Ureter (tissue), 1 donor: ENCODE measurements around the gene HMGXB3. TPM values are rescaled to one million over a fixed set of nuclear protein-coding genes. Genes with fewer than 3 reads are reported as not detected.
A peak's percentile ranks its signal among the peaks of the same experiment; 100 is the strongest.

Source experiments
- DNase-seq: peaks from one replicate; pipeline ENCODE4 v3.0.0-alpha.2; 2020; ENCODE audit warnings: low spot score
- total RNA-seq: library from RNA; stranded (reverse); gene quantifications from one replicate; pipeline ENCODE4 v1.2.4, GENCODE V29; 2023
- donor health status: DM: yes; HTN: yes; CAD: no.

Gene HMGXB3, protein sequence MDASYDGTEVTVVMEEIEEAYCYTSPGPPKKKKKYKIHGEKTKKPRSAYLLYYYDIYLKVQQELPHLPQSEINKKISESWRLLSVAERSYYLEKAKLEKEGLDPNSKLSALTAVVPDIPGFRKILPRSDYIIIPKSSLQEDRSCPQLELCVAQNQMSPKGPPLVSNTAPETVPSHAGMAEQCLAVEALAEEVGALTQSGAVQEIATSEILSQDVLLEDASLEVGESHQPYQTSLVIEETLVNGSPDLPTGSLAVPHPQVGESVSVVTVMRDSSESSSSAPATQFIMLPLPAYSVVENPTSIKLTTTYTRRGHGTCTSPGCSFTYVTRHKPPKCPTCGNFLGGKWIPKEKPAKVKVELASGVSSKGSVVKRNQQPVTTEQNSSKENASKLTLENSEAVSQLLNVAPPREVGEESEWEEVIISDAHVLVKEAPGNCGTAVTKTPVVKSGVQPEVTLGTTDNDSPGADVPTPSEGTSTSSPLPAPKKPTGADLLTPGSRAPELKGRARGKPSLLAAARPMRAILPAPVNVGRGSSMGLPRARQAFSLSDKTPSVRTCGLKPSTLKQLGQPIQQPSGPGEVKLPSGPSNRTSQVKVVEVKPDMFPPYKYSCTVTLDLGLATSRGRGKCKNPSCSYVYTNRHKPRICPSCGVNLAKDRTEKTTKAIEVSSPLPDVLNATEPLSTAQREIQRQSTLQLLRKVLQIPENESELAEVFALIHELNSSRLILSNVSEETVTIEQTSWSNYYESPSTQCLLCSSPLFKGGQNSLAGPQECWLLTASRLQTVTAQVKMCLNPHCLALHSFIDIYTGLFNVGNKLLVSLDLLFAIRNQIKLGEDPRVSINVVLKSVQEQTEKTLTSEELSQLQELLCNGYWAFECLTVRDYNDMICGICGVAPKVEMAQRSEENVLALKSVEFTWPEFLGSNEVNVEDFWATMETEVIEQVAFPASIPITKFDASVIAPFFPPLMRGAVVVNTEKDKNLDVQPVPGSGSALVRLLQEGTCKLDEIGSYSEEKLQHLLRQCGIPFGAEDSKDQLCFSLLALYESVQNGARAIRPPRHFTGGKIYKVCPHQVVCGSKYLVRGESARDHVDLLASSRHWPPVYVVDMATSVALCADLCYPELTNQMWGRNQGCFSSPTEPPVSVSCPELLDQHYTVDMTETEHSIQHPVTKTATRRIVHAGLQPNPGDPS (N-terminal part only)
- 51.0 TPM for total RNA-seq

DNA sequence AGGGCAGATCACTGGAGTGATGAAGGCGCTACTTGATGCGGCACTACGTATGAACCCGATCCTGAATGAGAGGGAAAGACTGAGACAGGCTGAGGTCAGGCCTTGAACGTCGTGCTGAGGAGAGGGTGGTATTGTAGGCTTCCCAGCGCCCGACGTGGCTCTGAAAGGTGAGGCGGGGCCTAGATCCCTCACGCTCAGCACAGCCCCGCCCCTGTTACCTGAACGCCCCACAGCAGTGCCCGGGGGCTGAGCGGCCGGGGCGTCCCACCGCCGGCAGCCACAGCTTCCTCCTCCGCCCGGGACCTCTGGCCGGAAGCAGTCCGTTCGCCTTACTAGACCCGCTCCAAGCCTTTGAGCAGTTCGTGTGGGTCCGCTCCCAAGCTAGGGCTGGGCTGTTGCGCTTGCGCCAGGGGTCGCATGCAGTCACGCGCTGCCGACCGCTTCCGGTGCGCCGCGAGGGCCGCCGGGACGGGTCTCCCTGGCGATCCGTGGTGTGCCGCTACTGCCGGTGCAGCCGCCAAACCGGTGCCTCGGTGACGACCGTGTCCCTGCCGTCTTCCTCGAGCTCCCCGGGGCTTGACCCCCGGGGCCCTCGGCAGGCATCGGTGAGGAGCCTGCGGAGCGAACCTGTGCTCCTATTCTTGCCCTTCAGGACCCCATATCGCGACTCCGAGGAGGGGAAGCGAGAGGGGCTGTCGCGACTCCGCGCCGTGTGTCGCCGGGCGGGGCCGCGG lies at the start of gene HMGXB3, which contains the start of gene TIGD6:
Gene HMGXB3 (plus strand): TSS at position 484 of the 734 bp plus-strand sequence. CDS start 4,114 bp downstream, outside the sequence.
Gene TIGD6 (minus strand): TSS at position 399 of the 734 bp plus-strand sequence. CDS start 4,306 bp downstream, outside the sequence.
- peak; percentile 96 for DNase-seq

DNA sequence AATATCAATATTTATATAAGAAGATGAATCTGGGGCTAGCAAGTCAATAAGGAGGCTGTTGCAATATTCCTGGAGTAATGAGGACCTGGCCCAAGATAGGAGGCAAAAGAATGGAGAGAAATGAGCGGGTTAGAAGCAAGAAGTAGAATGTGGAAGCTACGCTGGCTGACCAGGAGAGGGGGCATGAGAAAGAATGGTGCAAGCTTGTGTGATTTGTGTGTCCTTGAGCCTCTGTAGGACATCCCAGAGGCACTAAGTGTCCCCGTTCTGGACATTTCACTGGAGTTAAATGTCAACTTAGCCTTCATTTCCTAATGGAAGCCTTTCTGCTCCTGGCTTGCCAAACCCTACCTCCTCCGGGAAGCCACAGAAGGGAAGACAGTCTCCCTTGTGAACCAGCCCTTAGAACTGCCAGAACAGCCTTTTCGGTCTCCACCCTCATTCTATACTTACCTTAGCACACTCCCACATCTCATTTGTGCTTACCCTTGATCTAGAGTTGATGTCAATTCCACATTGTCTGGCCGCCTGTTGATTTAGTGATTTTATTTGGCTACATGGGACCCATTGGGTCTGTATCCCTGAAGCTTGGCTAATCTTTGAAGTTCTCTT lies 49.3 kb upstream of the HMGXB3 start:
- no peak for DNase-seq

DNA sequence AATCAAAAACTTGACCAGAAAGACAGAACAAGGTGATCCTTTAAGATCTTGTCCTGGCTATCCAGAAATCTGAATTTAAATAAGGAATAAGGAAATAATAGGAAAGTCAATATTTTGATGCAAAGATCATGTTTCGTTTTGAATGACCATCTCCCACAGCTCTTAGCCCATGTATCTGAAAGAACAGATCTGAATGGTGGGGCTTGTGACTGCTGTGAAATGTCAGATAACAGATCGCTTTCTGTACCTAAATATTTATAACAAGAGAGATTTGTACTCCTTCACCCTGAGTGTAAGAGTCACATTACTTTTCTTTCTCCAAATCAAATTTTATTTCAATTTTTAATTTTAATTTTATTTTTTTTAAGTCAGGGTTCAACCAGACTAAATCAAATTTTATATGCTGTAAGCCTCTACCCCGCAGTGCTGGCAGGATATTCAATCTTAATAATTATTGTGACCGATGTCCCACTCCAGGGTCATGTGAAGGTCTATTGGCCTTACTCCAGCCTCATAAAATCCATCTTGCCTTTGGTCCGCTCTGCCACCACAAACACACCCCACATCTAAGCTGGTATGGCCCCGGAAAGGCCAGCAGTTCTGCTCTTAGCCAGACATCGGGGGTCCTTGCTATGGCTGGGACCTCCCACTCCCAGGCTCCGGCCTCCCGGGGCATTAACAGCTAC lies 47.0 kb upstream of the HMGXB3 start:
- no peak for DNase-seq

DNA sequence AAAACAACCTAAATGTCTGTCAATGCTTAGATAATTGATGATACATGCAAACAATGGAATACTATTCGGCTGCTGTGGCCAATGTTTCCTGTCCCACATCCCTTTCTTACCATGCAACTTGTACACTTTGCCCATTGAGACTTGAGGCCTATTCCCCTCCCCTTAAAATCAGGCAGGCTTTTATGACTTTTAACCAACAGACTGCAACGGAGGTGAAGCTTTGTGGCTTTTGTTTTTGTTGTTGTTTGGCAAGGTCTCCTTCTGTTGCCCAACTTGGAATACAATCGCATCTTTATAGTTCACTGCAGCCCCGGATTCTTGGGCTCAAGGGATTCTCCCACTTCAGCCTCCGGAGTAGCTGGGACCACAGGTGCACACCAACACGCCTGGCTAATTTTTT lies 45.7 kb upstream of the HMGXB3 start:
- DNase-seq: no peak

DNA sequence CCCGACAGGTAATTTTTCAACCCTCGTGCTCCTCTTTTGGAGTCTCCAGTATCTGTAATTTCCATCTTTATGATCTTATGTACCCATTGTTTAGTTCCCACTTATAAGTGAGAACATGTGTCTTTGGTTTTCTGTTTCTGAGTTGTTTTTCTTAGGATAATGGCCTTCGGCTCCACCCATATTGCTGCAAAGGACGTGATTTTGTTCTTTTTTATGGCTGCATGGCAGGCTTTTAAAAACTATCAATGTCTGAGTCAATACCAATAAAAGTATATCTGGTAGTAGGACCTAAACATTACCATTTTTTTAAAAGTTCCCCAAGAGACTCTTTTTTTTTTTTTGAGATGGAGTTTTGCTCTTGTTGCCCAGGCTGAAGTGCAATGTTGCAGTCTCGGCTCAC lies 43.9 kb upstream of the HMGXB3 start:
- DNase-seq: no peak

DNA sequence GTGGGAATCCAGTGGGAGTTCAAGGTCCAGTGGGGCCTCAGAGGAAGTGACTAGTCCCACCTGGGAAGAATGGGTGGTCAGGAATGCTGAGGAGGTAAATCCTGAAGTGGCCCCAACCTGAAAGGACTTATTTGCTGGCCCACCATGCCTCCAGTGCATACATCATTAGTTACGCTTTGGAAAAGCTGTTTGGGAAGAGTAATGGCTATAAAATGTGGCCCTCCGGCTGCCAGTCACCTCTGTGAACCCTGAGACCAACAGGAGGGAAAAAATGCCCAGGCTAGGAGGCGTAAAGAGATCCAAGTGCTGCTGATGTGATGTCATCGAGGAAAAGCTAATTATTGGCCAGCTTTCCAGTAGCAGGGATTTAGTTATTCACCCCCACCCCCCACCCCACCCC lies 42.7 kb upstream of the HMGXB3 start:
- DNase-seq: no peak

DNA sequence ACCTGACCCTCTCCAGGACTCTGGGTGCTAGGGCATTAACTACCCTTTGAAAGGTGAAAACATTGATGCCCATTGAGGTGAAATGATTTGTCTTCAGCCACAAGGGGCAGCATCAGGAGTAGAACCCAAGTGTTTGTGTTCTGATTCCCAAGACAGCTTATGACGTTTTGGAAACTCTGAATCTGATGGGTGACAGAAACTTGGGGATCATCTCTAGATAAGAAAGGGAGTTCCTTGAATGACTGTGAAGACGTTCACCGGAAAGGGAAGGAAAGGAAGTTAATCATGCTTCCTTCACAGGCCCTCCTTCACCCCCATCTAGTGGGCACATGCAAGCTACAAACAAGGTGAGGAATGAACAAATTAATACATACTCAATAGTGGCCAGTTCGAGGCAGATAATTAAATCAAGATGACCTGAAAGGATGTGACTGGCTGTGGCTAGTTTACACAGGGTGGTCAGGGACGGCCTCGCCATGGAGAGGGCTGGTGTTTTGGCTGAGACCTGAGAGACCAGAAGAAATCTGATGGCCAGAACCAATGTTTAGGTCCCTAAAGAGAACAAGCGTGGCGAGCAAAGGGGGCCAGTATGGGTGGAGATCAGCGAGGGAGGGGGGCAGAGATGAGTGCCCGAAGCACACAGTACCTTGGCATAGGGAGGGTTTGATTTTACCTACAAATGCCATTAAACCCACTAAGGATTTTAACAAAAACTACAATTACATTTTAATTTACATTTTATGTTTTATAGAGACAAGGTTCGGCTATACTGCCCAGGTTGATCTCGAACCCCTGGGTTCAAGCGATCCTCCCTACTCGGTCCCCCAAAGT lies 40.9 kb upstream of the HMGXB3 start:
- no peak for DNase-seq

DNA sequence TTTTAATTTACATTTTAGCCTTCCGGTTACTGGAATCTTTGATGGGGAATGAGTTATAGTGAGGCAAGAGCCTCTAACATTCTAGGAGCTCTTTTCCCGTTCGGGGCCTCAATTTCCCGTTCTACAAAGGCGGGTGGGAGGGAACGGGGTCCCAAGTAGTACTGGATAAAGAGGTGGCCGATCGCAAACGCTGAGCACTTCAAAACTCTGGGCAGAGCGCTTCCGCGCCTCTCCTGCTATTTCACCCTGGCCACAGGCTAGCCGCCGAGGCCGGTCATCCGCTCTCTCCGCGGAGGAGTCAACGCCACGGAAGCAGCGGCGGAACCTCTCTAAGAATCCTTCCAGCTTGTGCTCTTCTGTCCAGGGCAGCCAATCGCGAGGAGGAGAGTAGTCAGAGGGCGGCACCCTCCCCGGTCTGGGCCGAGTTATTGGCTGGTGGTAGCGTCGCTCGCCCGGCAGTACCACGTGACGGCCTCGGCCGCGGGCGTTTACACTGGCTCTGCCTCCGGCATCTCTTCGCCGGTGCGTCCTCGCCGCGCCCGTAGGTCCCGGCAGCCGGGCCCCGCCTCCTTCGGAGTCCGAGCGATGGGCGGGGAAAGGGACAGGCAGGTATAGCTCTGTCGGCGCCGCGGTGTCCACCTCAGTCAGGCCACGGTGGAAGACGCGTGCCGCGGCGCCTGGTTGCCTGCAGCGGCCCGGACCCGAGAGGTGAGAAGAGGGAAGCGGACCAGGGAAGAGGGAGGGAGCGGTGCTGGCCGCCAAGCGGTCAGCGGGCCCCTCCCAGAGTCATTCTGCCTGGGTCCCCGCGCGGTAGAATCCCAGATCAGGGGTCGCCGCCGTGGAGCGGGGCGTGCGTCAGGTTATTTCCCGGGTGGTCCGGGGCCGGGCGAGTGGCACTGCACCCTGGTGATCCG lies 40.0 kb upstream of the HMGXB3 start, which contains the start of gene SLC26A2:
Gene SLC26A2 (plus strand): TSS at position 487 of the 914 bp plus-strand sequence. CDS start 16,895 bp downstream, outside the sequence.
- DNase-seq: peak; percentile 98

DNA sequence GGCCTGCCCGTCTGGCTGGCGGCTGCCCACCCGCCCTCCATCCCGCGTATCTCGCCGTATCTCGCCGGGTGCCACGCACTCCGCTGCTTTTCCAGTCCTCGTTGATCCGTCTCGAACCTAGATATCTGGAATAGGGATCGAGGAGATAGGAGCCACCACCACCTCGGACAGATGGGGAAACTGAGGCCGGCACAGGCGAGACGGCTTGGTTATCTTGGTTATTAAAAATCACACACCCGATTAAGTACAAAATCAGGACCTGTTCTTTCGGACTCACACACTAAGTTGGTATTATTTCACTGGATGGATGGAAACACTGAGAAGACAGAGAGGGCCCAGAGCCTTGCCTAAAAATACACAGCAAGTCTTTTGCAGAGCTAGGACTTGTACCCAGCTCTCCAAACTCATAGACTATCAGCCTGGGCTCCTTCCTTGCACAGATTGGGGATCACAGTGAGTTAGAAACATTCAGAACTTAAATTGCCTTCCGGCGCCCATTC lies 39.3 kb upstream of the HMGXB3 start:
- no peak for DNase-seq

DNA sequence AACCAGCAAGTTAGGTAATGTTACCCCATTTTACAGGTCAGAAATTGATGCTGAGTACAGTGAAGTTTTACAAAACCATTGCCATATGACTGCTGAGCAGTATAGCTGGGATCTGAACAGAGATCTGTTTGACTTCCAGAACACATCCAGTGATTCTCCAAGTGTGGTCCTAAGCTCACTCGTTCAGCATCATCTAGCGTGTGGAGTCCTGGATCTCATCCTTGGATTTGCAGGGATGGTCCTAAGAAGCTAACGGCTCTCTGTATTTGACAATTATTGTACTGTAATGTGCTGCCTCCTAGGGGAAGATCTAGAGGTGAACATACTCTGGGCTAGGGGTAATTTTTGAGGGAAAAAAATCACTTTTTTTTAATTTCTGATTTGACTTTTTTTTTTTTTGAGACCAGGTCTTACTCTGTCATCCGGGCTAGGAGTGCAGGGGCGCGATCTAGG lies 38.6 kb upstream of the HMGXB3 start:
- DNase-seq: no peak

DNA sequence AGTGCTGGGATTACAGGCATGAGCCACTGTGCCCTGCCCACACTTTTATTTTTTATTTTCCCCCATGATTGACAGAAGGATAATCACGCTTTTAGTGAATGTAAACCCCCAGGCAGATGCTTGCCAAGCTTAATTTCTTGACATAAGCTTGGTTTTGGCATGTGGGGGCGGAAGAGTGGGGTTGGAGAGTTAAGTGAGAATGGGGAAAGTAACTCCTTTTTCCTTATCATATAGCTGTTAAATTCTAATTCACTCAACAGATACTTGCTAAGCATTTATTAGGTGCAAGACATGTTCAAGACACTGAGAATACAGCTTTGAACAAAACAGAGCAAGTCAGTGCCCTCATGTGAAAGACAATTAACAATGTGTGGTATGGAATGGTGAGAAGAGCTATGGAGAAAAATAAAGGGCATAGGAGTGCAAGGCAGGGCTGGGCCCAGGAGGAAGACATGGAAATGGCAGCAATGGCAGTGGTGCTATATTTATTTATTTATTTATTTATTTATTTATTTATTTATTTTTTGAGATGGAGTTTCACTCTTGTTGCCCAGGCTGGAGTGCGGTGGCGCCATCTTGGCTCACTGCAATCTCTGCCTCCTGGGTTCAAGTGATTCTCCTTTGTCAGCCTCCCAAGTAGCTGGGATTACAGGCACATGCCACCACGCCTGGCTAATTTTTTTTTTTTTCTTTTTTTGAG lies 37.8 kb upstream of the HMGXB3 start:
- no peak for DNase-seq

DNA sequence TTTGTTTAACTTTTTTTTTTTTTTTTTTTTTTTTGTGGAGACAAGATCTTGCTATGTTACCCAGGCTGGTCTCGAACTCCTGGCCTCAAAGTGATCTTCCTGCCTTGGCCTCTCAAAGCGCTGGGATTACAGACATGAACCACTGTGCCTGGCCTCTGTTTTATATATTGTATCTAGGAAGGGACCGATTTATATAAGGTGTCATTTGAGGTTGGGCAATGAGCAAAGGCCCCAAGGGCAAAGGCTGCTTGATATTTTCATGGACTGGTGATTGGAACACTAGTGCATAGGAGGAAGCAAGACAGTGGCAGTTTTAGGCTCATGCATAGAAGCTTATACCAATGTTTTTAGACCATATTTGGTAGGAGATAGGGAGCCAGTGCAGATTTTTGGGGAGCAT lies 36.8 kb upstream of the HMGXB3 start:
- no peak for DNase-seq

DNA sequence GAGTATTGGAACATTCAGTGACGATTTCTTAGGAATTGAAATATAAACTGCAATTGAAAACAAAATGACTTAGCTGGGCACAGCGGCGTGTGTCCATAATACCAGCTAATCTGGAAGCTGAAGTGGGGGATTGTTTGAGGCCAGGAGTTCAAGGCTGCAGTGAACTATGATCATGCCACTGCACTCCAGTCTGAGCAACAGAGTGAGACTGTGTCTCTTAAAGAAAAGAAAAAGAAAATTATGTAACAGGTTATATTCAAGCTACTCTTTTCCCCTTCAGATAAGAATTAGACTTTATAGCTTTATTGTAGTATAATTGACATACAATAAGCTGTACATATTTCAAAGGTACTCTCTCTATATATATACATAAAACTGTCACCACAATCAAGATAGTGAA lies 33.6 kb upstream of the HMGXB3 start:
- no peak for DNase-seq

DNA sequence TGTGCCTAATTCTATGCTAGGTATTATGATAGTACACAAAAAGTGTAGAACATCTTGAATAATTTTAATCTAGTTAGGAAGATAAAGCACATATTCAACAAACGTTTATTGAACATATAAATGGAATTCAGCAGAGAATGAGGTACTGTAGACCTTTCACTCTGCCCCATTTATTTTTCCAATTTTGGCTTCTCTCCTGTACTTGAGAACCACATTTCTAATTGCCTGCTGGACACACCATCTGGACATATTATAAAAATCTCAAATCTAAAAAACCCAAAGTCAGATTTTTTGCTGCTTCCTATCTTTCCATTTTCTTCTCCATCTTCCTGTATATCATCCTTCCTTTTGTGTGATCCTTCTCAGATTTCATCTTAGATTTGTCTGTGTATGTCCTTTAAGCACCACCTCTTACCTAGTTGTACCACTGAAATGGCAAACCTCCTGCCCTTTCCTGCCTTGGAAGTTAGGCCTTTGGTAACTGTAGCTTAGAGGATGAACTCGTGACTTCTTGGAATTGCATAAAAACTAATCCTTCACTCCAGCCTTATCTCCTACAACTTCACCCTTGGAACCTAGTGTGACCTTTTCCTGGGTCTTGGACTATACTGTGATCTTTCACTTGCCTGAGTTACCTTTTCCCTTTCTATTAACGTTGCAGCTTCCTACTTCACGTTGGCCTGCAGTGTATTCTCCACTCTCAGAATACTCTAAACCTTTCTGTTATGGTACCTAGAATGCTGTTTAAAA lies 31.2 kb upstream of the HMGXB3 start:
- DNase-seq: no peak

DNA sequence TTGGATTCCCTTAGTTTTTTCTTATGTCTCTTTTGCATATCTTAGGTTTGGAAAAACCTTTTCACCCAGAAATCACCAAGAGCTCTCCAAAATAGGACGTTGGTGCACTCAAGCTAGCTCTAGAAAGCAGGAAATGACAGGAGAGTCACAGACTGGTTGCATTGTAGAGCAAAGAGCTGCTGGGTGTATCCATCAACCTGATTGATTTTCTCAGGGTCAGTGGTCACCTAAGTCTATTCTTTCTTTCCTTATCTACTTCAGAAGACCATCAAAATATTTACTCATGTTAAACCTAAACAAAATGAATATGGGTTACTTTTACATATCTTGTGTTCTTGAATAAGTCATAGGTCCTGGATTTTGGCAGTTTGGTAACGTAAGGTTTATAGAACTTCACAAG lies 25.1 kb upstream of the HMGXB3 start:
- DNase-seq: no peak

DNA sequence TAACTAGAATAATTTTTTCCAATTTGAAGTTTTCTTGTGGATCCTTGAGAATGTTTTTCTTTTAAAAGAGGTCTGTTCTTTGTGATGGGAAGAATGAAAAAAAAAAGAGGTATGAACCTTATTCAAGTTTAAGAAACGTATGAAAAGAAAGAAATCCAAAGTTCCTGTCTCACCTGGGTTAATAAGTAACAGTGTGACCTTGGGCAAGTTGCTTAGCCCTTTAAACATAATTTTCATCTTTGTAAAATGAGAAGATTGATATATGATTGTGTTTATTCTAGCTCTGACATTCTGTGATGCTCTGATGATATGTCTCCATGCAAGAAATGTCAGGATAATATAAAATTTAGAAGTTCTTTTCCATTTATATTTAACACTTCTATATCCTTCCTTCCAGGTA lies 20.6 kb upstream of the HMGXB3 start:
- DNase-seq: no peak
